ENCODE results near the gene RAVER1. TPM values are rescaled to one million over a fixed set of nuclear protein-coding genes. Genes with fewer than 3 reads are reported as not detected.

The RAVER1 gene
- total RNA-seq, 1 experiment from 2014 or later: 55.6 TPM

DNA sequence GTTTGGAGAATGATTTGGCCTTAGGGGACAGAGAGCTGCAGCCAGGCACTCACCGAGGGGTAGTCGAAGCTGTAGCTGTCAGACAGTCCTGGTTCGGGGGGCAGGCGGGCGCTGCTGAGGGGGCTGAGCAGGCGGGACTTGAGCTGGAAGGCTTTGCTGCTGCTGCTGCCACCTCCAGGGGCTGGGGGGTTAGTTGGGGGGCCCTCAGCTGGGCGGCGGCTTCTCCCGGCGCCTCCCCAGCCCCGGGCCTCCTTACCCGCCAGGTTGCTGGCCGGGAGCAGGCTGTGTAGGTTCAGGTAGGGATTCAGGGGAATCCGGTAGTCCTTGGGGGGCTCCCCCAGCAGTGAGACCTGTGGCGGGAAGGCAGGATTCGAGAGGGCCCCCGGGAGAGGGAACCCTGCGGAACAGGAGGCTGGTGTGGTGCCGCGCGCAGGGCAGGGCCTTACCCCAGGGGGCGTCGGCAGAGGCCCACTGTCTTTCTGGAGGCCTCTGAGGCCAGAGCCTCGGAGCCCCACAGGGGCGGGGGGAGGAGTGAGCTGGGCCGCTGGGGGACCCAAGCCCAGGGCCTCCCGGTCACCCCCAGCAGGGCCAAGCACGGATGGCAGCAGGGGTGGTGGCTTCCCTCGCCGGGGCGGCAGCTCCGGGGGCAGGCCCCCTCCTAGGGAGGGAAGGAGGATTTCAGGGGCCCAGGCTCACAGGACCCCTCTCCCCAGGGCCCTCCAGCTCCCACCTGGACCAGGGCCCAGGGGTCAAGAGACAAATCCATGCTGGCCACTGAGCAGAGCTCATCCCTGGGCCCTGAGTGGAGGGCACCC, 12.5 kb downstream of the RAVER1 start (continued):
- no peak for TF ChIP-seq POLR2AphosphoS5 (IDR thresholded peaks at IDR 0.05; ENCODE audit: low read depth, low read length)

DNA sequence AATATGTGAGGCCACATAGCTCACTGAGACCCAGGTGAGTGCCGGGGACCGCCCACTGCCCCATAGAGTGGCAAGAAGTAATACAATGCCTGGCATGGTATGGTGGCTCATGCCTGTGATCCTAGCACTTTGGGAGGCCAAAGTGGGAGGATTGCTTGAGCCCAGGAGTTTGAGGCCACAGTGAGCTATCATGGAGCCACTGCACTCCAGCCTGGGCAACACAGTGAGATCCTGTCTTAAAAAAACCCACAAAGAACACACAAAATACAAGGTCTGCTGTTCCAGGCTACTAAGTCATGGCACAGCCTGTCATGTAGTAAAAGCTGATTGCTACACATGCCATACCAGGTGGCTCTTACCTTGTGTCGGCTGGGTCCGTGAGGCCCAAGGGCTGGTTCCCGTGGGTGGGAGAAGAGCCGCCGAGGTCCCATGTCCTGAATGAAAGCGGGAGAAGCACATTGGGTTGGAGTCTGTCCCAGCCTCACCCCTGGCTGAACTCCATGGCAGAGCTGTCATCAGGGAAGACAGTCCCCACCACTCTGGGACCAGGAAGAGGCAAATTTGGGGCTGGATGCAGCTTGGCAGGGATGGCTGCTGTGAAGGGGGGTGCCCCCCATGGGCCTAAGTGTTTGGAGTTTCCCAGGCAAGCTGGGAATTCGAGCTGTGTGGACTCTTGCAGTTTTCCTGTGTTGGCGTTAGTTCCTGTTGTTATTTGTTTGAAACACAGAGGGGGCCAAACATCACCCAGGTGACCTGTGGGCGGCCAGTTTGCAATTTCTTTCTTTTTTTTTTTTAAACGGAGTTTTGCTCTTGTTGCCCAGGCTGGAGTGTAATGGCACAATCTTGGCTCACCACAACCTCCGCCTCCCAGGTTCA, 14.3 kb downstream of the RAVER1 start:
- no peak for DNase-seq (ENCODE audit: low read depth, low spot score)
- in situ Hi-C loops (cut with HindIII; ENCODE audit: low pct_unique_long_range_greater_than_20kb, low sequenced_read_pairs): no loop called here
- Histone ChIP-seq H3K27me3 (ENCODE audit: control insufficient read depth, insufficient read depth, low read length) (no peaks in the 10 kb centered on the region), H3K36me3 (ENCODE audit: control insufficient read depth, insufficient read depth, low read length) (no peaks in the 10 kb centered on the region; the same call in none of the 2 replicates), H3K4me3 (ENCODE audit: low read depth in 2 of 2, low read length in 2 of 2) (no peak overlapping the region), H3K9me3 (ENCODE audit: control insufficient read depth, insufficient read depth, low read depth, low read length) (no peaks in the 10 kb centered on the region), H3K4me1 (ENCODE audit: control insufficient read depth, insufficient read depth, low read length) (peaks cover 6% of the 10 kb centered on the region), H3K27ac (ENCODE audit: low read length) (no peak overlapping the region)
- ChIA-PET CTCF (interaction anchor here (0.6 kb wide), 1 partner anchor 379 kb away, joined by 14 read pairs; no protein-coding TSS in a partner anchor), POLR2A (no interaction called here)
- TF ChIP-seq SIN3A (IDR thresholded peaks at IDR 0.05; ENCODE audit: borderline replicate concordance, insufficient read depth, low read depth, low read length) (no peak), POLR2AphosphoS5 (IDR thresholded peaks at IDR 0.05; ENCODE audit: low read depth, low read length) (no peak), TCF7L2 (IDR thresholded peaks at IDR 0.05; ENCODE audit: low read depth, low read length) (no peak)
- TF ChIP-seq, protein P1, sequence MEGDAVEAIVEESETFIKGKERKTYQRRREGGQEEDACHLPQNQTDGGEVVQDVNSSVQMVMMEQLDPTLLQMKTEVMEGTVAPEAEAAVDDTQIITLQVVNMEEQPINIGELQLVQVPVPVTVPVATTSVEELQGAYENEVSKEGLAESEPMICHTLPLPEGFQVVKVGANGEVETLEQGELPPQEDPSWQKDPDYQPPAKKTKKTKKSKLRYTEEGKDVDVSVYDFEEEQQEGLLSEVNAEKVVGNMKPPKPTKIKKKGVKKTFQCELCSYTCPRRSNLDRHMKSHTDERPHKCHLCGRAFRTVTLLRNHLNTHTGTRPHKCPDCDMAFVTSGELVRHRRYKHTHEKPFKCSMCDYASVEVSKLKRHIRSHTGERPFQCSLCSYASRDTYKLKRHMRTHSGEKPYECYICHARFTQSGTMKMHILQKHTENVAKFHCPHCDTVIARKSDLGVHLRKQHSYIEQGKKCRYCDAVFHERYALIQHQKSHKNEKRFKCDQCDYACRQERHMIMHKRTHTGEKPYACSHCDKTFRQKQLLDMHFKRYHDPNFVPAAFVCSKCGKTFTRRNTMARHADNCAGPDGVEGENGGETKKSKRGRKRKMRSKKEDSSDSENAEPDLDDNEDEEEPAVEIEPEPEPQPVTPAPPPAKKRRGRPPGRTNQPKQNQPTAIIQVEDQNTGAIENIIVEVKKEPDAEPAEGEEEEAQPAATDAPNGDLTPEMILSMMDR (IDR thresholded peaks at IDR 0.05): no peak
- TF ChIP-seq, protein P2, sequence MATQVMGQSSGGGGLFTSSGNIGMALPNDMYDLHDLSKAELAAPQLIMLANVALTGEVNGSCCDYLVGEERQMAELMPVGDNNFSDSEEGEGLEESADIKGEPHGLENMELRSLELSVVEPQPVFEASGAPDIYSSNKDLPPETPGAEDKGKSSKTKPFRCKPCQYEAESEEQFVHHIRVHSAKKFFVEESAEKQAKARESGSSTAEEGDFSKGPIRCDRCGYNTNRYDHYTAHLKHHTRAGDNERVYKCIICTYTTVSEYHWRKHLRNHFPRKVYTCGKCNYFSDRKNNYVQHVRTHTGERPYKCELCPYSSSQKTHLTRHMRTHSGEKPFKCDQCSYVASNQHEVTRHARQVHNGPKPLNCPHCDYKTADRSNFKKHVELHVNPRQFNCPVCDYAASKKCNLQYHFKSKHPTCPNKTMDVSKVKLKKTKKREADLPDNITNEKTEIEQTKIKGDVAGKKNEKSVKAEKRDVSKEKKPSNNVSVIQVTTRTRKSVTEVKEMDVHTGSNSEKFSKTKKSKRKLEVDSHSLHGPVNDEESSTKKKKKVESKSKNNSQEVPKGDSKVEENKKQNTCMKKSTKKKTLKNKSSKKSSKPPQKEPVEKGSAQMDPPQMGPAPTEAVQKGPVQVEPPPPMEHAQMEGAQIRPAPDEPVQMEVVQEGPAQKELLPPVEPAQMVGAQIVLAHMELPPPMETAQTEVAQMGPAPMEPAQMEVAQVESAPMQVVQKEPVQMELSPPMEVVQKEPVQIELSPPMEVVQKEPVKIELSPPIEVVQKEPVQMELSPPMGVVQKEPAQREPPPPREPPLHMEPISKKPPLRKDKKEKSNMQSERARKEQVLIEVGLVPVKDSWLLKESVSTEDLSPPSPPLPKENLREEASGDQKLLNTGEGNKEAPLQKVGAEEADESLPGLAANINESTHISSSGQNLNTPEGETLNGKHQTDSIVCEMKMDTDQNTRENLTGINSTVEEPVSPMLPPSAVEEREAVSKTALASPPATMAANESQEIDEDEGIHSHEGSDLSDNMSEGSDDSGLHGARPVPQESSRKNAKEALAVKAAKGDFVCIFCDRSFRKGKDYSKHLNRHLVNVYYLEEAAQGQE (IDR thresholded peaks at IDR 0.05; ENCODE audit: insufficient read depth in 1 of 2, low read depth in 2 of 2, low read length in 1 of 2): no peak
- BruUV-seq (replicated peaks): no TSS peak
- no peak for ATAC-seq
- intact Hi-C loops (cut with micrococcal nuclease; ENCODE audit: unreplicated experiment): no loop called here

DNA sequence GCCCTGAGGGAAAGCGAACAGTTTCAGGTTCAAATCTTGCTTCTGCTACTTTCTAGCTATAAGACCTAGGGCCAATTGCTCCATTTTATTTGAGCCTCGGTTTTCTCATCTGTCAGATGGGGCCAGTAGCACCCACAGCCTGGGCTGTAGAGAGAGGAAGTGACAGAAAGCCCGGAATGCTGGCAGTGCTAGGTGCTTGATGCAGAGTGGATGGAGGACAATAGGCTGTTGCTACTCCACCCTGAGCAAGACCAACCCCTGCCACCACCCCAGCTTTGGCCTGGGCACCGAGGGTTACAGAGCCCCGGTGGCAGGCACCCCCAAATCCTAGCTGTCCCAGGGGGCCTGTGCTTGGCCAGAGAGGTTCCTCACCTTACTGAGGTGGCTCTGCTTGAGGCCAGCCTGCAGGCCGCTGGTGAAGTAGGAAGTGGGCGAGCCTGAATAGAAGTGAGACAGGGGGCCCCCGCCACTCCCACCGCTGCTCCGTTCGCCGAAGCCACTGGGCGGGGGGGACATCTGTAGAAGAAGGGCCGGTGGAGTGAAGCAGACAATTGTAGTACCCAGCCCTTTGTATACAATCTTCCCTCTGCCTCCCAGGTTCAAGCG, 15.4 kb downstream of the RAVER1 start:
- H3K4me1 ChIP-seq (ENCODE audit: control insufficient read depth, insufficient read depth, low read length): peaks cover 6% of the 10 kb centered on the region
- ChIA-PET POLR2A (no interaction called here), CTCF (interaction anchor here (0.6 to 0.7 kb wide), 2 partner anchors 35 to 382 kb away, joined by 3 to 7 read pairs; partner anchors contain the start of gene OLFM2)
- no peaks in the 10 kb centered on the region for H3K9me3 ChIP-seq (ENCODE audit: control insufficient read depth, insufficient read depth, low read depth, low read length)
- DNase-seq (ENCODE audit: low read depth, low spot score) (no peak), ATAC-seq (no peak)
- in situ Hi-C loops (cut with HindIII; ENCODE audit: low pct_unique_long_range_greater_than_20kb, low sequenced_read_pairs): no loop called here
- no peaks in the 10 kb centered on the region; the same call in none of the 2 replicates for H3K36me3 ChIP-seq (ENCODE audit: control insufficient read depth, insufficient read depth, low read length)
- H3K27ac ChIP-seq (ENCODE audit: low read length): no peak overlapping the region
- no peaks in the 10 kb centered on the region for H3K27me3 ChIP-seq (ENCODE audit: control insufficient read depth, insufficient read depth, low read length)
- BruUV-seq (replicated peaks): no TSS peak
- no peak for TF ChIP-seq POLR2AphosphoS5 (IDR thresholded peaks at IDR 0.05; ENCODE audit: low read depth, low read length)
- no peak for TF ChIP-seq SIN3A (IDR thresholded peaks at IDR 0.05; ENCODE audit: borderline replicate concordance, insufficient read depth, low read depth, low read length)
- TF ChIP-seq, protein P2 (IDR thresholded peaks at IDR 0.05; ENCODE audit: insufficient read depth in 1 of 2, low read depth in 2 of 2, low read length in 1 of 2): no peak
- TF ChIP-seq TCF7L2 (IDR thresholded peaks at IDR 0.05; ENCODE audit: low read depth, low read length): no peak
- TF ChIP-seq, protein P1 (IDR thresholded peaks at IDR 0.05): no peak
- intact Hi-C loops (cut with micrococcal nuclease; ENCODE audit: unreplicated experiment): no loop called here
- no peak overlapping the region for H3K4me3 ChIP-seq (ENCODE audit: low read depth in 2 of 2, low read length in 2 of 2)

Data from Panc1 (cell line).